Activated CD4-positive, alpha-beta T cell treated with anti-CD3 and anti-CD28 coated beads for 1 hour (primary cell): Measurements from ENCODE around the gene SLC7A6.
A peak's percentile ranks its signal among the peaks of the same experiment; 100 is the strongest.

Experiments used
- DNase-seq: peaks from one replicate; pipeline ENCODE4 v3.0.0-alpha.2; 2020

The SLC7A6 gene

GRCh38 chr16:68235108-68235886 is 29.0 kb upstream of the SLC7A6 start:
- DNase-seq = no peak

DNA sequence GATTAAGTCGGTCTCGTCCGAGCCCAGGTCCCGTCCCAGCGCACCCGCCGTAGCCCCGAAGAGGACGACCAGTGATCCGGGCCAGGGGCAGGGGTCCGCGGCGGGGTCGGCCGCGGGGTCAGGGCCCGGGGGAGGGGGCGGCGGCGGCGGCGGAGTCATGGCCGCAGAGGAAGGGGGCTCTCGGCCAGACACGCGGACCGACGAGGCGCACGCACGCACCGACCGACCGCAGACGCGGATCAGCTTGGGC is 28.5 kb upstream of the SLC7A6 start, which contains the start of gene ESRP2:
Gene ESRP2, minus strand, starts transcription at position 241 of the 250 bp plus-strand sequence. Its CDS starts 82 bp downstream, at position 159.
- no peak for DNase-seq

- no peak for DNase-seq
Observed at GRCh38 chr16:68236137-68236825, 28.0 kb upstream of the SLC7A6 start.

- DNase-seq = no peak
Observed at GRCh38 chr16:68236826-68237242, 27.5 kb upstream of the SLC7A6 start.

DNA sequence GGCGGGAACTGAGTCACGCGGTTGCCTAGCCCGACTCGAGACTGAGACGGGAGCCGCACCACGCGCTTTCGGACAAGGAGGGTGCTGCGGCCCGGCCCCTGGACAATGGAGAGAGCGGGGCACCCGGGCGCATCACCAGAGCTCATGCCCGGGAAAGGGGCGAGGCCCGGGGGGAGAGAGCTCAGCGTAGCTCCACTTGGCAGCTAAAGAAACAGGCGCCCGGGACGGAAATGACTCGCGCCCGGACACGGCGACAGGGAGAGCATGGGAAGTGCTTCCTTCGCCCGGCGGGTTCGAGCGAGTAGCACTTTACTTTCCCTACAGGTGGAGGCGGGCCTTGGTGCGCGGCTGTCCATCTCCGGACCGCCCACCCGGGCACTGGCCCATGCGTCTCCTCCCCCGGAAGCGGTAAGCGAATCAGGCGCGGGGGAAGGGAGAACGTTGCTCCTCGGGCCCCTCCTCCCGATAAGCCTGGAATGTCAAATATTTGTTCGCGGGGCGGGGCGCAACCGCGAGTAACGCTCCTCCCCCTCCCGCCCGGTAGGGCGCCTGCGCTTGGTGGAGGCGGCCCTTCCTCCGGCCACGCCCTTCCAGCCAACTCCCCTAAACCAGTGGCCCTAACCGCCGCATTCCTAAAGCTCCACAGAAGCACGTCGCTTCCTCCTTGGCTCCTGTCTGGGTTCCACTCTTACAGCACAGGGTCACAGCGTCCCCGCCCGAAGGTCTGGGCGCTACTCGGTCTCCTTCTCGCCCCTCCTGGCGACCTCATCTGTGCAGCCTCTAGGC is 26.9 kb upstream of the SLC7A6 start:
- DNase-seq = peak; percentile 79

DNA sequence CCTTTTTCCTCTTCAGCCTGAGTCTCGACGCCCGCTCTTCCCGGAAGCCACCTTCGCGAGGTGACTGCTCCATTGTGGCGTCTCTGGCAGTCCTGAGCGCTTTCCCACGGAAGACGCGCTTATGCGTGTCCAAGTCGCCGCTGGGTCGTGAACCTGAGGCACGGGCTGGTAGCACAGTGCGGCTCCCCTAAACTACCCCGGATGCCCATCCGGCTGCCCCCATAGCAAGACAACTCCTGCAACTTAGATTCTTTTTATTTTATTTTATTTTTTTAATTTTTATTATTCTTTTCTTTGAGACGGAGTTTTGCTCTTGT is 26.3 kb upstream of the SLC7A6 start:
- DNase-seq = no peak

DNA sequence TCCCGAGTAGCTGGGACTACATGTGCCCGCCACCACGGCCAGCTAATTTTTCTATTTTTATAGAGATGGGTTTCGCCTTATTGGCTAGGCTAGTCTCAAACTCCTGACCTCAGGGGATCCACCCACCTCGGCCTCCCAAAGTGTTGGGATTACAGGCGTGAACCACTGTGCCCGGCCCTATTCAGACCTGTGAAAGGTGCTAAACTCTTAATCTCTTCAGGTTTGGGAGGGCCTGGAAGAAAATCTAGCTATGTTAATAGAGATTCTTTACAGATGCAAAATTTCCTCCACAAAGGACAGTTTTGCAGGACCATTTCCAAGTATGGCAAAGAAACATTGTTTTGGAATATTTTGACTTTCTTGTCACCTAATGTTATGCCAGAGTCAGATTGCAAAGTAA is 22.2 kb upstream of the SLC7A6 start:
- DNase-seq = no peak

DNA sequence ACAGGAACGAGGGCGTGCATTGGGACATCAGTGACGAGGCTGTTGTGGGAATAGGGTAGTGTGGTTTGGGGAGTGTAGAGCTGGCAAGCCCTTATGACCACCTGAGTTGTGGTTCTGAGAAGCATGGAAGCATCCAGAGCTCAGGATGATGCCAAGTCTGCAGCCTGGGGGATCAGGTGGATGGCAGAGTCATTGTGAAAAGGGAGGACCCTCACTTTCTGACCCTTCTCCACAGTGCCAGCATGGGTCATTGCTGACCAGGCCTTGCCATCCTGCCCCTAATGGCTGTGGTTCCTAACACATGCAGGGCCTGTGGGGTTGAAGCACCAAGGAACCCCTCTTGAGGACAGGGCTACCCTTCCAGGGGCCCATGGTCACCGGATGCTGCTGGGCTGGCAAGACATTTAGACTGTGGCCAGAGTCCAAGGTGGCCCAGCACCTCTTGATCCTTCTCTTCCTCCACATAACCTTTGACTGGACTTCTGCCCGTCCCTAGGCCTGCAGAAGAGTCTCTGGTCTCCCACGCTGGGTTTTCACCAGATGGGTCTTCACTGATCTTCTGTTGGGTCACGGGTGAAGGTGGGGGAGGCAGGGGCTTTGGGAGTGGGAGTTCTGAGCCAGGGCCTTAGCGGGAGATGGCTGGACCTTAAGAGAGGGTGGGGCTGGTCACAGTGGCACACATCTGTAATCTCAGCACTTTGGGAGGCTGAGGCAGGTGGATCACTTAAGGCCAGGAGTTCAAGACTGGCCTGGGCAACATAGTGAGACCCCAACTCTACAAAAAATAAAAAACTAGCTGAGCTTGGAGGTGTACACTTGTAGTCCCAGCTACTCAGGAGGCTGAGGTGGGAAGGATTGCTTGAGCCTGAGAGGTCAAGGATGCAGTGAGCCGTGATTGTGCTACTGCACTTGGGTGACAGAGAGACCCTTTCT is 21.1 kb upstream of the SLC7A6 start:
- no peak for DNase-seq

- no peak for DNase-seq
Observed at GRCh38 chr16:68244481-68244902, 19.8 kb upstream of the SLC7A6 start.

- peak; percentile 94 for DNase-seq
Observed at GRCh38 chr16:68244903-68245853, 19.1 kb upstream of the SLC7A6 start, which contains the start of gene PLA2G15. Gene PLA2G15, plus strand, starts transcription at chr16:68245373. Its CDS starts 54 bp downstream, at chr16:68245427.

- no peak for DNase-seq
Observed at GRCh38 chr16:68246121-68246520, 18.2 kb upstream of the SLC7A6 start.

GRCh38 chr16:68246666-68247065 is 17.7 kb upstream of the SLC7A6 start:
- no peak for DNase-seq

- no peak for DNase-seq
Observed at GRCh38 chr16:68247400-68247799, 16.9 kb upstream of the SLC7A6 start.

GRCh38 chr16:68247932-68248331 is 16.4 kb upstream of the SLC7A6 start:
- no peak for DNase-seq

- no peak for DNase-seq
Observed at GRCh38 chr16:68249371-68249770, 15.0 kb upstream of the SLC7A6 start.

GRCh38 chr16:68250951-68251350 is 13.4 kb upstream of the SLC7A6 start:
- DNase-seq = no peak

GRCh38 chr16:68251832-68252231 is 12.5 kb upstream of the SLC7A6 start:
- no peak for DNase-seq

DNA sequence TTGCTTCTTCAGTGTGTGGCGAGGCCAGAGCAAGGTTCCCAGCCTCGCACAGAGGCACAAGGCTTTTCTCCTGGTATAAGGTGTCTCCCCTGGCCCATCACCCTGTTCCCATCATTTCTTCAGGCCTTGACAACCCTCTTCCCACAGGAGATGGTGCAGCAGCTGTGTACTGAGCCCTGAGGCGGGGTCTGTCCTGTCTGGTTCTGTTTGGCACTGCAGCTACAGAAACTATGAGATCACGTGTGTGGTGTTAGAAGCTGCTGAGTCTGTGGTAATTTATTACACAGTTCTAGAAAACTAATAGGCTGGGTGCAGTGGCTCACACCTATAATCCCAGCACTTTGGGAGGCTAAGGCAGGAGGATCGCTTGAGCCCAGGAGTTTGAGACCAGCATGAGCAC is 11.9 kb upstream of the SLC7A6 start:
- no peak for DNase-seq

DNA sequence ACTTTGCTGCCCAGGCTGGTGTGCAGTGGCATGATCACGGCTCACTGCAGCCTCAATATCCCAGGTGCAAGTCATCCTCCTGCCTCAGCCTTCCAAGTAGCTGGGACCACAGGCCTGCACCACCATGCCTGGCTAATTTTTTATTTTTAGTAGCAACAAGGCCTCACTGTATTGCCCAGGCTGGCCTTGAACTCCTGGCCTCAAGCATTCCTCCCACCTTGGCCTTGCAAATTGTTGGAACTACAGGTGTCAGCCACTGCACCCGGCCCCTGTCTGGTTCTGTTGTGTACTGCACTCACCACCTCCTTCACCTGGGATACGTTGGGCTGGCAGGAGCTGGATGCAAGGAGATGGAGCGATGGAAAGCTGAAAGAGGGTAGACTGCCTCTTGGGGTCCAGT is 10.6 kb upstream of the SLC7A6 start:
- no peak for DNase-seq

GRCh38 chr16:68255712-68256111 is 8.6 kb upstream of the SLC7A6 start:
- no peak for DNase-seq

GRCh38 chr16:68257251-68257905 is 6.9 kb upstream of the SLC7A6 start:
- DNase-seq = no peak
